H1 (cell line): ENCODE data around the gene SPINDOC. TPM values are rescaled to one million over a fixed set of nuclear protein-coding genes. Genes with fewer than 3 reads are reported as not detected.

Experiments used
- CTCF ChIP-seq, 3 experiments: IDR thresholded peaks; 1 replicate in 2 of 3; 2 replicates in 1 of 3; pipeline versions ENCODE4 v1.5.1 to v1.6.1; 2011; ENCODE audit warnings: low read length in 3 of 3, mild to moderate bottlenecking in 3 of 3, inconsistent platforms in 2 of 3, low read depth in 1 of 3, moderate library complexity in 1 of 3; ENCODE audit not compliant: insufficient read depth in 1 of 3; ENCODE audit errors: control extremely low read depth in 1 of 3
- EZH2 ChIP-seq: fragments of 200-600 bp; sonication (generic); IDR thresholded peaks from 2 replicates; pipeline ENCODE4 v1.7.1; 2012; ENCODE audit warnings: low read depth, mild to moderate bottlenecking, moderate library complexity, low read length, inconsistent platforms; ENCODE audit not compliant: severe bottlenecking
- SP4 ChIP-seq: IDR thresholded peaks from 2 replicates; pipeline ENCODE4 v1.6.1; 2012; ENCODE audit warnings: low read length, inconsistent platforms
- polyA plus RNA-seq, 7 experiments: library from polyadenylated mRNA; depleted of rRNA in 3 of 7; stranded (reverse) in 5 of 7; unstranded in 2 of 7; fragments of >200 nt in 5 of 7; fragments of 200-250 nt in 2 of 7; gene quantifications; 1 replicate in 5 of 7; 2 replicates in 1 of 7; 4 replicates in 1 of 7; pipeline versions ENCODE4 v1.2.1 to v1.2.3, GENCODE V29; 2011 to 2013; ENCODE audit warnings: missing spikeins in 2 of 7, mixed read lengths in 2 of 7
- total RNA-seq: library from RNA; stranded (reverse); fragmentation: NEBNext Ultra II Directional; extraction: Animal tissue kit (Norgen Biotek cat#: 25700); gene quantifications from 2 replicates; pipeline ENCODE4 v1.2.1, GENCODE V29; 2021

Gene SPINDOC
- total and polyA plus RNA-seq, 2 of the 8 experiments (the other 6 are each of a cell fraction or from before 2014, with no cell fraction given) = 78.7 to 99.7 TPM

- TF ChIP-seq CTCF (IDR thresholded peaks at IDR 0.05; ENCODE audit: control extremely low read depth in 1 of 3, insufficient read depth in 1 of 3, low read depth in 1 of 3, low read length in 3 of 3) (no peak), EZH2 (no peak), SP4 (no peak)
These were observed 1.7 kb upstream of the SPINDOC start (continued) for GRCh38 chr11:63811522-63811921.
